Measurements from ENCODE around the gene TSC2. TPM values are rescaled to one million over a fixed set of nuclear protein-coding genes. Genes with fewer than 3 reads are reported as not detected.

TSC2 gene
- total and polyA plus RNA-seq, 8 donors: 51.0 to 172 (median 83.6) TPM

DNA sequence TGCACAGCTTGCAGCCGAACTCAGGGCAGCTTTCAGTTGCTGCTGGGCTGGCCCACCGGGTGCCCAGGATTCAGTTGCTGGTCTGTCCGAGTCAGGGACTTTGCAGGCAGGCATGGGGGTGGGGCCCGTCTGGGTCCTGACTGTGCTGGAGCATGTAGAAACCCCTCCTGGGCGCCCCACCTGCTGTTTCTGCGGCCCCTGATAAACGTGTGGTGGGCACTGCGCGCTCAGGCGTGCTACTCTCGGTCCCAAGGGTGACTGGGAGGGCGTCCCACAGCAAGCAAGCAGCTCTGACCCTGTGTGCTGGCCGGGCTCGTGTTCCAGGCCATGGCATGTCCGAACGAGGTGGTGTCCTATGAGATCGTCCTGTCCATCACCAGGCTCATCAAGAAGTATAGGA, 12.6 kb downstream of the TSC2 start:
- H3K27me3 ChIP-seq: no peaks in the 10 kb centered on the region
- no peak overlapping the region for H3K4me3 ChIP-seq
- H3K27ac ChIP-seq: no peak overlapping the region
- peaks cover 0 to 23% (median 8%) of the 10 kb centered on the region in 3 donors for H3K36me3 ChIP-seq
- H3K9me3 ChIP-seq: no peaks in the 10 kb centered on the region
- ATAC-seq (no peak), DNase-seq (peak in 2 of 6 donors; percentile 17 to 67), FAIRE-seq (no peak)
- intact Hi-C loops (cut with DNase I): no loop called here
- H3K4me1 ChIP-seq: no peaks in the 10 kb centered on the region
- TF ChIP-seq, protein P1, sequence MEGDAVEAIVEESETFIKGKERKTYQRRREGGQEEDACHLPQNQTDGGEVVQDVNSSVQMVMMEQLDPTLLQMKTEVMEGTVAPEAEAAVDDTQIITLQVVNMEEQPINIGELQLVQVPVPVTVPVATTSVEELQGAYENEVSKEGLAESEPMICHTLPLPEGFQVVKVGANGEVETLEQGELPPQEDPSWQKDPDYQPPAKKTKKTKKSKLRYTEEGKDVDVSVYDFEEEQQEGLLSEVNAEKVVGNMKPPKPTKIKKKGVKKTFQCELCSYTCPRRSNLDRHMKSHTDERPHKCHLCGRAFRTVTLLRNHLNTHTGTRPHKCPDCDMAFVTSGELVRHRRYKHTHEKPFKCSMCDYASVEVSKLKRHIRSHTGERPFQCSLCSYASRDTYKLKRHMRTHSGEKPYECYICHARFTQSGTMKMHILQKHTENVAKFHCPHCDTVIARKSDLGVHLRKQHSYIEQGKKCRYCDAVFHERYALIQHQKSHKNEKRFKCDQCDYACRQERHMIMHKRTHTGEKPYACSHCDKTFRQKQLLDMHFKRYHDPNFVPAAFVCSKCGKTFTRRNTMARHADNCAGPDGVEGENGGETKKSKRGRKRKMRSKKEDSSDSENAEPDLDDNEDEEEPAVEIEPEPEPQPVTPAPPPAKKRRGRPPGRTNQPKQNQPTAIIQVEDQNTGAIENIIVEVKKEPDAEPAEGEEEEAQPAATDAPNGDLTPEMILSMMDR (IDR thresholded peaks at IDR 0.05): no peak
- 86 to 93% methylated on average over 15 to 17 of the region's 17 CpGs for WGBS, 2 donors

DNA sequence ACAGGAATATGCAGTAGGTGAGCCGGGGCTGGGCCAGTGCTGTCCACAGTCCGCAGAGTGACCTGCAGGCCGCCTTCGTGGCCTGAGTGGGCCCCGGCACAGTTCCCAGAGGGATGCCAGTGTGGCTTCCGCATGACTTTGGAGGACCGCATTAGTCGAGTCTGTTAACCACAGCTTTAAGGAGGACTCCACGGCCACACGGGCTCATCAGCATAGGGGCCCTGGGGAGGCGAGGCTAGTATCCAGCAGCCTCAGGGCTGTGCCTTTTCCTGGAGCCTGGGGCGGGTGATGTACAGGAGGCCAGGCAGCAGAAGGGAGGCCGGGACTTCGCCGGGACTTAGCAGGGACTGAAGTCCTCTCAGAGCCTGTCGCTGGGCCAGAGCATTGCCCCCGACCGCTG, 13.2 kb downstream of the TSC2 start:
- no peak overlapping the region for H3K27ac ChIP-seq
- DNase-seq: peak in 2 of 6 donors; percentile 12 to 55
- intact Hi-C loops (cut with DNase I): no loop called here
- WGBS, 2 donors: 93 to 97% methylated on average over 18 of the region's 18 CpGs
- no peak for ATAC-seq
- no peaks in the 10 kb centered on the region for H3K27me3 ChIP-seq
- FAIRE-seq: no peak
- no peaks in the 10 kb centered on the region for H3K9me3 ChIP-seq
- H3K36me3 ChIP-seq: peaks cover 0 to 29% (median 8%) of the 10 kb centered on the region in 3 donors
- H3K4me3 ChIP-seq: no peak overlapping the region
- TF ChIP-seq, protein P1 (IDR thresholded peaks at IDR 0.05): no peak
- no peaks in the 10 kb centered on the region for H3K4me1 ChIP-seq

DNA sequence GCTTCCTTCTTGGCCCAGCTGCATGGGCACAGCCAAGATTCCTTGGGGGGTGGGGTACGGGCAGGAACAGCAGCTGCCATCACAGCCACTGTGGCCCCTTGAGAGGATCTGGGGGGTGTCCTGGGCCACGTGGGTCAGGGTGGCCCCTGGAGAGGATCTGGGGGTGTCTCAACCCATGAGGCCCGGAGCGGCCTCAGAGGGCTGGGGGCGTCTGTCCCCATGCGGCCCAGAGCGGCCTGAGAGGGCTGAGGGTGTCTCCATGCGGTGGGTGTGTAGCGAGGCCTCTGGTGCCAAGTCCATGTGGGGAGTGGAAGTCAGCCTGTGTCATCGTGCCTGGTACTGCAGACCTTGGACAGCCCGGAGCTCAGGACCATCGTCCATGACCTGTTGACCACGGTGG, 13.7 kb downstream of the TSC2 start:
- no peak for DNase-seq
- intact Hi-C loops (cut with DNase I): no loop called here
- TF ChIP-seq, protein P1 (IDR thresholded peaks at IDR 0.05): no peak

DNA sequence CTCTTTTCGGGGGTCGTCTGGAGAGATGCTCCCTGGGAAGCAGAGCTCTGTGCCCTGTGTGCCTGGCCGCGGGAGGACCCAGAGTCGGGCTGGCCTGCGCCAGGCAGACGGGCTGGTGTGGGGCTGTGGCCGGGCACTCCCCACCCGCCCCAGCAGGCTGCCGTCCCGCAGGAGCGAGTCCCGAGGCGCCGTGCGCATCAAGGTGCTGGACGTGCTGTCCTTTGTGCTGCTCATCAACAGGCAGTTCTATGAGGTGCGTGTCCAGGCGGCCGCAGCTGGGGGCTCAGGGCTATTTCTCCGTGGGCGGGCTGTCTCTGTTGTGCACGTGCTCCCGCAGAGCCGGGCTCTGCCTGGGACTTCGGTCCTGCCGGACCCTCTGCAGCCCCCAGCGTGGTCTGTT, 15.0 kb downstream of the TSC2 start:
- FAIRE-seq: no peak
- Histone ChIP-seq H3K4me1 (no peaks in the 10 kb centered on the region), H3K27me3 (no peaks in the 10 kb centered on the region), H3K4me3 (no peak overlapping the region), H3K36me3 (peaks cover 0 to 28% (median 0%) of the 10 kb centered on the region in 3 donors), H3K9me3 (no peaks in the 10 kb centered on the region), H3K27ac (no peak overlapping the region)
- WGBS, 2 donors: 95 to 96% methylated on average over 28 of the region's 28 CpGs
- ATAC-seq: no peak
- TF ChIP-seq, protein P1 (IDR thresholded peaks at IDR 0.05): no peak
- DNase-seq: peak in 2 of 6 donors; percentile 30 to 67
- intact Hi-C loops (cut with DNase I): no loop called here

More for the DNA sequence above, 13.7 kb downstream of the TSC2 start:
- ATAC-seq: no peak
- Histone ChIP-seq H3K9me3 (no peaks in the 10 kb centered on the region), H3K4me3 (no peak overlapping the region), H3K4me1 (no peaks in the 10 kb centered on the region), H3K36me3 (peaks cover 0 to 28% (median 8%) of the 10 kb centered on the region in 3 donors), H3K27ac (no peak overlapping the region), H3K27me3 (no peaks in the 10 kb centered on the region)
- no peak for FAIRE-seq
- WGBS, 2 donors: 94 to 95% methylated on average over 13 of the region's 13 CpGs

DNA sequence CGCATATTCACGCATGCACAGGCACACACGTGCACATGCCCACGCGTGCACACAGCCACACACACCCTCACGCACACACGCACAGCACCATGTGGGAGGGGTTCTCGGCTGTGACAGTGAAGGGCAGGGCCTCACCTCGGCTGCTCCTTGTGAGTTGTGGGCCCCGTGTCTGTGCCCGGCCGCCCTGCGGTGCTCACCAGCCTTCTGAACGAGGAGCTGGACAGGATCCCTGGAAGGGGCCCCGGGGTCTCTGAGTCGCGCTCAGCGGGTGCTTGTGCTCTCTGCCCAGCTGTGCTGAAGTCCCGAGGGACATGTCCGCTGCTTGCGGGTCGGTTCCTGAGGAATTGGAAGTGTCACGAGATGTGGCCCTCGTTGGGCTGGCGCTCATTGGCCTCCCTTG, 16.1 kb downstream of the TSC2 start:
- no peak for ATAC-seq
- no peak for FAIRE-seq
- no peak overlapping the region for H3K4me3 ChIP-seq

More for the DNA sequence above, 16.1 kb downstream of the TSC2 start:
- no peaks in the 10 kb centered on the region for H3K27me3 ChIP-seq
- DNase-seq: peak in 2 of 6 donors; percentile 19 to 61
- 92 to 93% methylated on average over 25 of the region's 25 CpGs for WGBS, 2 donors
- intact Hi-C loops (cut with DNase I): no loop called here
- TF ChIP-seq, protein P1 (IDR thresholded peaks at IDR 0.05): no peak
- H3K36me3 ChIP-seq: peaks cover 0 to 33% (median 0%) of the 10 kb centered on the region in 3 donors
- H3K4me1 ChIP-seq: no peaks in the 10 kb centered on the region
- H3K9me3 ChIP-seq: no peaks in the 10 kb centered on the region
- H3K27ac ChIP-seq: no peak overlapping the region

Data from pancreas (tissue), 10 donors.